HEK293 (cell line): ENCODE results near the gene CD37.

Source experiments
- CTCF ChIA-PET: fragments of 350-600 bp; formaldehyde crosslinking; extraction: SDS; loops from one replicate; lab custom pipeline; 2021; ENCODE audit warnings: antibody characterized with exemption; lab: Yijun Ruan, JAX
- POLR2A ChIA-PET: fragments of 300-600 bp; formaldehyde crosslinking; extraction: SDS; loops from one replicate; lab custom pipeline; 2020; ENCODE audit warnings: antibody characterized with exemption, inconsistent platforms; lab: Yijun Ruan, JAX
- H3K27ac ChIP-seq: fragments of 200-500 bp; sonication (Bioruptor generic); 2 replicates; pipeline ENCODE4 v1.5.1; 2014; ENCODE audit warnings: low read depth, low read length, control low read depth, inconsistent platforms; ENCODE audit errors: extremely low read depth
- H3K36me3 ChIP-seq, 2 experiments: fragments of 200-500 bp in 1 of 2; sonication (Bioruptor generic) in 1 of 2; 1 replicate in 1 of 2; 2 replicates in 1 of 2; pipeline ENCODE4 v1.5.1; 2014 to 2017; ENCODE audit warnings: inconsistent platforms in 2 of 2, low read length in 2 of 2; ENCODE audit not compliant: control insufficient read depth in 2 of 2, insufficient read depth in 1 of 2
- H3K4me1 ChIP-seq: fragments of 200-500 bp; sonication (Bioruptor generic); 2 replicates; pipeline ENCODE4 v1.5.1; 2014; ENCODE audit warnings: mild to moderate bottlenecking, low read length, inconsistent platforms; ENCODE audit not compliant: control insufficient read depth, insufficient read depth
- H3K4me3 ChIP-seq: 2 replicates; pipeline ENCODE4 v1.5.1; 2011; ENCODE audit warnings: low read depth, mild to moderate bottlenecking, control low read depth, low read length, moderate library complexity
- H3K9me3 ChIP-seq: fragments of 200-500 bp; sonication (Bioruptor generic); 2 replicates; pipeline ENCODE4 v1.5.1; 2014; ENCODE audit warnings: low read depth, low read length, inconsistent platforms; ENCODE audit not compliant: control insufficient read depth, insufficient read depth
- GLI4 ChIP-seq: fragments of 450-650 bp; formaldehyde crosslinking; IDR thresholded peaks from 2 replicates; pipeline ENCODE4 v1.5.1; 2016; ENCODE audit warnings: missing biosample characterization, missing genetic modification characterization
- GLIS1 ChIP-seq: fragments of 450-650 bp; formaldehyde crosslinking; IDR thresholded peaks from 2 replicates; pipeline ENCODE4 v1.5.1; 2016; ENCODE audit warnings: missing biosample characterization, missing genetic modification characterization
- KLF8 ChIP-seq: fragments of 450-650 bp; formaldehyde crosslinking; IDR thresholded peaks from 2 replicates; pipeline ENCODE4 v1.5.1; 2016; ENCODE audit warnings: missing biosample characterization, missing genetic modification characterization
- PRDM1 ChIP-seq: fragments of 450-650 bp; formaldehyde crosslinking; IDR thresholded peaks from 2 replicates; pipeline ENCODE4; 2016; ENCODE audit warnings: missing biosample characterization, missing genetic modification characterization
- RBAK ChIP-seq: fragments of 450-650 bp; formaldehyde crosslinking; IDR thresholded peaks from 2 replicates; pipeline ENCODE4 v1.5.1; 2016; ENCODE audit warnings: missing biosample characterization, missing genetic modification characterization
- REPIN1 ChIP-seq: fragments of 450-650 bp; formaldehyde crosslinking; IDR thresholded peaks from 2 replicates; pipeline ENCODE4 v1.5.1; 2017; ENCODE audit warnings: missing biosample characterization, missing genetic modification characterization, low read depth
- ZFHX2 ChIP-seq: fragments of 450-650 bp; formaldehyde crosslinking; conservative IDR thresholded peaks from 2 replicates; pipeline ENCODE4 v1.5.1; 2016; ENCODE audit warnings: missing biosample characterization, missing genetic modification characterization
- ZIC2 ChIP-seq: fragments of 450-650 bp; formaldehyde crosslinking; IDR thresholded peaks from 2 replicates; pipeline ENCODE4 v1.5.1; 2016; ENCODE audit warnings: missing biosample characterization, missing genetic modification characterization
- ZNF10 ChIP-seq: fragments of 450-650 bp; formaldehyde crosslinking; IDR thresholded peaks from 2 replicates; pipeline ENCODE4 v1.5.1; 2017; ENCODE audit warnings: missing biosample characterization, missing genetic modification characterization
- ZNF175 ChIP-seq: fragments of 450-650 bp; formaldehyde crosslinking; IDR thresholded peaks from 2 replicates; pipeline ENCODE4 v1.5.1; 2016; ENCODE audit warnings: missing biosample characterization, missing genetic modification characterization
- ZNF311 ChIP-seq: fragments of 450-650 bp; formaldehyde crosslinking; IDR thresholded peaks from 2 replicates; pipeline ENCODE4 v1.5.1; 2017; ENCODE audit warnings: missing biosample characterization, missing genetic modification characterization, borderline replicate concordance
- ZNF426 ChIP-seq: fragments of 450-650 bp; formaldehyde crosslinking; IDR thresholded peaks from 2 replicates; pipeline ENCODE4 v1.5.1; 2017; ENCODE audit warnings: missing biosample characterization, missing genetic modification characterization, mild to moderate bottlenecking, inconsistent platforms, moderate library complexity
- ZNF529 ChIP-seq: fragments of 450-650 bp; formaldehyde crosslinking; IDR thresholded peaks from 2 replicates; pipeline ENCODE4 v1.5.1; 2017; ENCODE audit warnings: missing genetic modification characterization, missing biosample characterization; ENCODE audit not compliant: insufficient replicate concordance
- ZNF548 ChIP-seq: fragments of 450-650 bp; formaldehyde crosslinking; IDR thresholded peaks from 2 replicates; pipeline ENCODE4 v1.5.1; 2016; ENCODE audit warnings: missing biosample characterization, missing genetic modification characterization
- ZNF621 ChIP-seq: fragments of 450-650 bp; formaldehyde crosslinking; IDR thresholded peaks from 2 replicates; pipeline ENCODE4 v1.5.1; 2017; ENCODE audit warnings: missing biosample characterization, missing genetic modification characterization
- ZNF626 ChIP-seq: fragments of 450-650 bp; sonication (Bioruptor Pico); formaldehyde crosslinking; IDR thresholded peaks from 2 replicates; pipeline ENCODE4 v1.5.1; 2018; ENCODE audit warnings: missing biosample characterization, missing genetic modification characterization, inconsistent platforms
- ZNF629 ChIP-seq: fragments of 450-650 bp; formaldehyde crosslinking; IDR thresholded peaks from 2 replicates; pipeline ENCODE4 v1.5.1; 2017; ENCODE audit warnings: missing biosample characterization, missing genetic modification characterization
- ZNF707 ChIP-seq: fragments of 450-650 bp; formaldehyde crosslinking; IDR thresholded peaks from 2 replicates; pipeline ENCODE4 v1.5.1; 2016; ENCODE audit warnings: missing biosample characterization, missing genetic modification characterization
- ZXDB ChIP-seq: fragments of 450-650 bp; formaldehyde crosslinking; IDR thresholded peaks from 2 replicates; pipeline ENCODE4 v1.5.1; 2016; ENCODE audit warnings: missing biosample characterization, missing genetic modification characterization
- TF ChIP-seq, protein P1 (sequence below): fragments of 450-650 bp; formaldehyde crosslinking; IDR thresholded peaks from 2 replicates; pipeline ENCODE4 v1.5.1; 2017; ENCODE audit warnings: missing biosample characterization, missing genetic modification characterization

Gene CD37

DNA sequence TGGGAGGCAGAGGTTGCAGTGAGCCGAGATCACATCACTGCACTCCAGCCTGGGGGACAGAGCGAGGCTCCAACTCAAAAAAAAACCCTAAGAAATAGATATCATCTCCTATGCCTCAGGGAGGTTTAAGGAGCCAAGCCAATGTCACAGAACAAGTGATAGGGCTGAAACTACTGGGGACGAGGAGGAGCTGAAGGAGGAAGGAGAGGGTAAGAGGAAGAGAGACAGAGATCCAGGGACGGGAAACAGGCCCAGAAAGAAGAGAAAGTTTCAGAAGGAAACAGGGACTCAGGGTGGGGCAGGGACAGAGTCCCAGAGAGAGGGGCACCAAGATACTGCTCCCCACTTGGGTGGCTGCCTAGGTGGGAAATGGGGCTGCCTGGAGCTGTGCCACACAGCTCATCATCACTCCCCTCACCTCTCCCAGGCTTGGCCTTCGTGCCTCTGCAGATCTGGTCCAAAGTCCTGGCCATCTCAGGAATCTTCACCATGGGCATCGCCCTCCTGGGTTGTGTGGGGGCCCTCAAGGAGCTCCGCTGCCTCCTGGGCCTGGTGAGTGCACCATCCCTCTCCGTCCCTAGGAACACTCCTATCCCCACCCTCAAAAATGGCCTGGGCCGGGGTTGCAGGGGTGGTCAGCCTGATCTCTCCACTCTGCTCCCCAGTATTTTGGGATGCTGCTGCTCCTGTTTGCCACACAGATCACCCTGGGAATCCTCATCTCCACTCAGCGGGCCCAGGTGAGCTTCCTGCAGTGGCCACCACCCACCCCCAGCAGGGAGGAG lies 1.5 kb downstream of the CD37 start:
- peaks cover 0 to 14% of the 10 kb centered on the region in 2 experiments; a peak in 2 of 3 replicates for H3K36me3 ChIP-seq
- TF ChIP-seq ZNF621 (tag by site-specific recombination) (no peak), ZIC2 (no peak)
- TF ChIP-seq, all 188 proteins: peak for 0
- H3K4me3 ChIP-seq: no peak overlapping the region
- CTCF ChIA-PET: interaction anchor here (0.6 to 1.3 kb wide), 4 partner anchors 9 to 15 kb away, joined by 3 to 6 read pairs (median 4); no protein-coding TSS in a partner anchor
- no peak overlapping the region for H3K27ac ChIP-seq
- POLR2A ChIA-PET: interaction anchor here (0.6 kb wide), 1 partner anchor 887 kb away, joined by 3 read pairs; no protein-coding TSS in a partner anchor
- H3K4me1 ChIP-seq: peaks cover 7% of the 10 kb centered on the region; the same call in 1 of the 2 replicates
- no peaks in the 10 kb centered on the region for H3K9me3 ChIP-seq

DNA sequence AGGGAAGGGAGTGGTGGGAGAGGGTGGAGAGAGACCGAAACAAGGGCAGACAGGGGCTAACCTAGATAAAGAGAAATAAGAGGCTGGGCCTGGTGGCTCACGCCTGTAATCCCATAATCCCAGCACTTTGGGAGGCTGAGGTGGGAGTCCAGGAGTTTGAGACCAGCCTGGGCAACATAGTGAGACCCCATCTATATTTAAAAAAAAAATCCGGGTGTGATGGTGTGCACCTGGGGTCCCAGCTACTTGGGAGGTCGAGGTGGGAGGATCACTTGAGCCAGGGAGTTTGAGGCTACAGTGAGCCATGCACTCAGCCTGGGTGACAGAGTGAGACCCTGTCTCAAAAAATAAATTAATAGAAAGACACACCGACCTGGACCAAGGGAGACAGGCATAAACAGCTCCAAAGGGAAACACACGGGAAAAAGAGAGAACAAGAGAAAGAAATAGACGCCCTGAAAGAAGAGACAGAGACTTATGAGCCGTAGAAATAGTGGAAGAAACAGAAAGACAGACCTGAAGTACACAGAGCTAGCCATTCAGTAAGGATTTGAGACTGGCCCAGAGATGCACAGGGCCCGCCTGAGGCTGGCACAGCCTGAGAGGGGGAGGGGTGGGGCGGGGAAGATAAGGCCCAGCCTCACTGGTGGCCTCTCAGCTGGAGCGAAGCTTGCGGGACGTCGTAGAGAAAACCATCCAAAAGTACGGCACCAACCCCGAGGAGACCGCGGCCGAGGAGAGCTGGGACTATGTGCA lies 2.2 kb downstream of the CD37 start:
- H3K4me3 ChIP-seq: no peak overlapping the region
- H3K27ac ChIP-seq: no peak overlapping the region
- ChIA-PET POLR2A (interaction anchor here (0.6 to 0.7 kb wide), 2 partner anchors 15 to 887 kb away, joined by 3 to 9 read pairs; no protein-coding TSS in a partner anchor), CTCF (interaction anchor here (0.6 to 1.3 kb wide), 4 partner anchors 9 to 174 kb away, joined by 3 to 4 read pairs (median 3); no protein-coding TSS in a partner anchor)
- H3K9me3 ChIP-seq: no peaks in the 10 kb centered on the region
- peaks cover 0 to 21% of the 10 kb centered on the region in 2 experiments; a peak in 2 of 3 replicates for H3K36me3 ChIP-seq
- TF ChIP-seq ZFHX2 (tag by site-specific recombination): no peak
- TF ChIP-seq PRDM1 (tag by site-specific recombination): no peak
- no peak for TF ChIP-seq KLF8
- TF ChIP-seq, protein P1, sequence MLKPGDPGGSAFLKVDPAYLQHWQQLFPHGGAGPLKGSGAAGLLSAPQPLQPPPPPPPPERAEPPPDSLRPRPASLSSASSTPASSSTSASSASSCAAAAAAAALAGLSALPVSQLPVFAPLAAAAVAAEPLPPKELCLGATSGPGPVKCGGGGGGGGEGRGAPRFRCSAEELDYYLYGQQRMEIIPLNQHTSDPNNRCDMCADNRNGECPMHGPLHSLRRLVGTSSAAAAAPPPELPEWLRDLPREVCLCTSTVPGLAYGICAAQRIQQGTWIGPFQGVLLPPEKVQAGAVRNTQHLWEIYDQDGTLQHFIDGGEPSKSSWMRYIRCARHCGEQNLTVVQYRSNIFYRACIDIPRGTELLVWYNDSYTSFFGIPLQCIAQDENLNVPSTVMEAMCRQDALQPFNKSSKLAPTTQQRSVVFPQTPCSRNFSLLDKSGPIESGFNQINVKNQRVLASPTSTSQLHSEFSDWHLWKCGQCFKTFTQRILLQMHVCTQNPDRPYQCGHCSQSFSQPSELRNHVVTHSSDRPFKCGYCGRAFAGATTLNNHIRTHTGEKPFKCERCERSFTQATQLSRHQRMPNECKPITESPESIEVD (tag by site-specific recombination): no peak
- no peak for TF ChIP-seq RBAK (tag by site-specific recombination)
- TF ChIP-seq GLI4: no peak
- no peak for TF ChIP-seq ZNF629 (tag by site-specific recombination)
- TF ChIP-seq ZNF707 (tag by site-specific recombination): no peak
- no peak for TF ChIP-seq ZNF426 (tag by site-specific recombination)
- no peak for TF ChIP-seq ZNF311 (tag by site-specific recombination)
- no peak for TF ChIP-seq ZNF10 (tag by site-specific recombination)
- no peak for TF ChIP-seq ZNF626 (tag by site-specific recombination)
- no peak for TF ChIP-seq REPIN1
- TF ChIP-seq GLIS1 (tag by site-specific recombination): no peak
- TF ChIP-seq ZNF529: no peak
- no peak for TF ChIP-seq ZXDB
- TF ChIP-seq ZNF175: no peak
- TF ChIP-seq ZNF548 (tag by site-specific recombination): no peak
- H3K4me1 ChIP-seq: peaks cover 7% of the 10 kb centered on the region; the same call in 1 of the 2 replicates
